ENCODE data around the gene TUT7. TPM values are rescaled to one million over a fixed set of nuclear protein-coding genes. Genes with fewer than 3 reads are reported as not detected.

The TUT7 gene
- total and polyA plus RNA-seq, 10 of the 15 experiments (the other 5 are each of a cell fraction or from before 2014, with no cell fraction given): 10.0 to 49.8 (median 30.4) TPM

DNA sequence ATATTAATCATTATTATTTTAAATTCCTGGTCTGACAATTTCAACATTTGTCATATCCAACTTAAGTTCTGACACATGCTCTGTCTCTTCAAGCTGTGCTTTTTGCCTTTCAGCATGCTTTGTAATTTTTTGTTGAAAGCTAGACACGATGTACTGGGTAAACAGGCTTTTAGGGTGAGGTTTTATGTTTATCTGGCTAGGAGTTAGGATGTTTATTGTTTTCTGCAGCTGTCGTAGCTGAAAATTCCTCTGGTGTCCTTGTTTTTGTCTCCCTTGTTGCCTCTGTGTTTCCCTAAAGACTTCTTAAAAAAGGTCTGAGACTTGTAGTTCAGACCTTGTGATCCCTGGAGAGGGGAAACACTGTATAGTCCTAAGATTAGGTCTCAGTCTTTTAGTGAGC is 20.6 kb downstream of the TUT7 start (continued):
- TF ChIP-seq SRF (IDR thresholded peaks at IDR 0.05; ENCODE audit: low read depth in 2 of 2, low read length in 2 of 2) (no peak), ZSCAN29 (IDR thresholded peaks at IDR 0.05) (no peak), HSF1 (IDR thresholded peaks at IDR 0.05; ENCODE audit: low read depth, low read length) (no peak)
- TF ChIP-seq, protein P1, sequence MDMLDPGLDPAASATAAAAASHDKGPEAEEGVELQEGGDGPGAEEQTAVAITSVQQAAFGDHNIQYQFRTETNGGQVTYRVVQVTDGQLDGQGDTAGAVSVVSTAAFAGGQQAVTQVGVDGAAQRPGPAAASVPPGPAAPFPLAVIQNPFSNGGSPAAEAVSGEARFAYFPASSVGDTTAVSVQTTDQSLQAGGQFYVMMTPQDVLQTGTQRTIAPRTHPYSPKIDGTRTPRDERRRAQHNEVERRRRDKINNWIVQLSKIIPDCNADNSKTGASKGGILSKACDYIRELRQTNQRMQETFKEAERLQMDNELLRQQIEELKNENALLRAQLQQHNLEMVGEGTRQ (IDR thresholded peaks at IDR 0.05; ENCODE audit: borderline replicate concordance, low read depth, low read length): no peak

DNA sequence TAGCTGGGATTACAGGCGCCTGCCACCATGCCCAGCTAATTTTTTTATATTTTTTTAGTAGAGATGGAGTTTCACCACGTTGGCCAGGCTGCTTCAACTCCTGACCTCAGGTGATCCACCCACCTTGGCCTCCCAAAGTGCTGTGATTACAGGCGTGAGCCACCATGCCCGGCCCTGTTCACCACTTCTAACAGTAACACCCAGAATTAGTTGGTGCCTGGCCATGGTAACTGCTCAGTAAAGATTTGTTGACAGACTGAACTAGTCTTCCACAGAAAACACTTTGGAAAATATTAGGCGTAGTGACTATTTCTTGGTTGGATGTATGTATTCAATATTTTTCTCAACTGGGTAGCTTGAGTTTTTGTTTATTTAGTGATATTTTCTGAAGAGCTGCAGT is 24.0 kb downstream of the TUT7 start:
- in situ Hi-C loops (cut with MboI) (no loop called here), intact Hi-C loops (cut with micrococcal nuclease; ENCODE audit: unreplicated experiment) (no loop called here)
- H3K27ac ChIP-seq (ENCODE audit: control insufficient read depth, insufficient read depth): no peak overlapping the region
- BruUV-seq (replicated peaks): no TSS peak
- ChIA-PET RAD21 (ENCODE audit: unreplicated experiment) (no interaction called here), SMC1A (ENCODE audit: uncharacterized antibody, unreplicated experiment) (no interaction called here), POLR2A (no interaction called here), CTCF (interaction anchor here (0.7 to 1.7 kb wide), 2 partner anchors 11 to 14 kb away, joined by 3 to 6 read pairs; no protein-coding TSS in a partner anchor)
- H3K4me1 ChIP-seq (ENCODE audit: control insufficient read depth, insufficient read depth, low read length): no peaks in the 10 kb centered on the region
- no peaks in the 10 kb centered on the region for H3K27me3 ChIP-seq (replicated peaks in 1 of 2; ENCODE audit: control insufficient read depth in 2 of 2, insufficient read depth in 2 of 2, low read length in 1 of 2)
- ATAC-seq (no peak), FAIRE-seq (no peak), DNase-seq (ENCODE audit: low read depth, low spot score) (no peak)
- no peaks in the 10 kb centered on the region for H3K9me3 ChIP-seq (replicated peaks; ENCODE audit: control insufficient read depth, insufficient read depth, low read length)
- no peak overlapping the region for H3K4me2 ChIP-seq (ENCODE audit: control insufficient read depth, insufficient read depth)
- TF ChIP-seq SUPT20H (IDR thresholded peaks at IDR 0.05; ENCODE audit: borderline replicate concordance, control insufficient read depth, low read depth, low read length): no peak
- TF ChIP-seq NFYB (IDR thresholded peaks at IDR 0.05; ENCODE audit: insufficient read depth, low read depth, low read length): no peak
- TF ChIP-seq E4F1 (IDR thresholded peaks at IDR 0.05; ENCODE audit: borderline replicate concordance, partially characterized antibody): no peak
- H3K79me2 ChIP-seq (ENCODE audit: control insufficient read depth, insufficient read depth, low read length): no peaks in the 10 kb centered on the region
- no peaks in the 10 kb centered on the region for H4K20me1 ChIP-seq (ENCODE audit: control insufficient read depth, insufficient read depth)
- WGBS (ENCODE audit: insufficient coverage, insufficient replicate concordance, low lambda C conversion rate, missing lambda C conversion rate): 86% methylated on average over 4 of the region's 5 CpGs
- no peak overlapping the region for H2AFZ ChIP-seq (ENCODE audit: control insufficient read depth, low read depth, low read length)
- no peak overlapping the region for H3K4me3 ChIP-seq
- H3K36me3 ChIP-seq (ENCODE audit: control insufficient read depth in 2 of 2, insufficient read depth in 2 of 2, low read length in 1 of 2): peaks cover 4 to 24% of the 10 kb centered on the region in 2 experiments; a peak in 3 of 4 replicates
- H3K9ac ChIP-seq (ENCODE audit: control insufficient read depth, insufficient read depth, low read length): no peak overlapping the region
